IPS DF 4.7 (cell line): ENCODE results near the gene ITGAE.

Source experiments
- DNase-seq: peaks from one replicate; pipeline ENCODE4 v3.0.0-alpha.2; 2013; ENCODE audit warnings: low spot score; ENCODE audit errors: extremely low read depth

The ITGAE gene

GRCh38 chr17:3821101-3821500 lies 20.1 kb upstream of the ITGAE start:
- no peak for DNase-seq

GRCh38 chr17:3818786-3819185 lies 17.8 kb upstream of the ITGAE start:
- DNase-seq: no peak

- no peak for DNase-seq
These were observed 17.0 kb upstream of the ITGAE start for GRCh38 chr17:3817851-3818605.

- no peak for DNase-seq
These were observed 14.9 kb upstream of the ITGAE start for GRCh38 chr17:3815925-3816324.

GRCh38 chr17:3815122-3815521 lies 14.1 kb upstream of the ITGAE start:
- no peak for DNase-seq

GRCh38 chr17:3814361-3814760 lies 13.4 kb upstream of the ITGAE start:
- no peak for DNase-seq

GRCh38 chr17:3813171-3813570 lies 12.2 kb upstream of the ITGAE start:
- DNase-seq: no peak

- DNase-seq: no peak
These were observed 11.8 kb upstream of the ITGAE start for GRCh38 chr17:3812771-3813170.

GRCh38 chr17:3812284-3812683 lies 11.3 kb upstream of the ITGAE start:
- no peak for DNase-seq

- no peak for DNase-seq
These were observed 9.0 kb upstream of the ITGAE start for GRCh38 chr17:3810019-3810418.

GRCh38 chr17:3809135-3809534 lies 8.1 kb upstream of the ITGAE start:
- DNase-seq: no peak

GRCh38 chr17:3808701-3809100 lies 7.7 kb upstream of the ITGAE start:
- no peak for DNase-seq

- DNase-seq: no peak
These were observed 4.6 kb upstream of the ITGAE start for GRCh38 chr17:3805581-3805980.

GRCh38 chr17:3804503-3804931 lies 3.5 kb upstream of the ITGAE start:
- no peak for DNase-seq

GRCh38 chr17:3803308-3803640 lies 2.3 kb upstream of the ITGAE start:
- DNase-seq: no peak

- DNase-seq: no peak
These were observed 1.7 kb upstream of the ITGAE start for GRCh38 chr17:3802461-3803307.

- DNase-seq: no peak
These were observed 804 bp upstream of the ITGAE start for GRCh38 chr17:3801792-3802191.

GRCh38 chr17:3801347-3801746 lies 359 bp upstream of the ITGAE start:
- no peak for DNase-seq

GRCh38 chr17:3799181-3799945 lies 1.6 kb downstream of the ITGAE start:
- DNase-seq: no peak

- no peak for DNase-seq
These were observed 2.5 kb downstream of the ITGAE start for GRCh38 chr17:3798273-3799180.

GRCh38 chr17:3796822-3797170 lies 4.2 kb downstream of the ITGAE start:
- DNase-seq: no peak
